ENCODE results near the gene LRP1B.

DNA sequence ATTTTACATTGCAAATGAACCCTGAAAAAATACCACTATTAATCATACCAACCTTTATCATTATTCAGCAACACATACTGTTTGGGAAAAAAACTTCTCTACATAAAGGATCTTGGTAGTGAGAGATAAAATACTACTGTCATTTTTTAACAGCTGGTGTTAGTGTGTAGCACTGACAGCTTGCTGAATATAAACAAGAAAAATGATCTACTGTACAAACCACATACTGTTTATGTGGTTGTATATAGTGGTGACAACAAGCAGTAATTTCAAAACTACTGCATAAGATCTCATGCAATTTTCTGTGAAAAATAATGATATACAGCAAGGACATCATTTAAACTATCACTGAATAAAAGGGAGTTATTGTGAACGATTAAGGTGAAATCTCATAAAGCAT, 601.2 kb downstream of the LRP1B start:
- no peak for TF ChIP-seq CTCF (IDR thresholded peaks at IDR 0.05)
- TF ChIP-seq ZFX (IDR thresholded peaks at IDR 0.05; ENCODE audit: borderline replicate concordance) = no peak
